Endothelial cell of umbilical vein (primary cell): ENCODE data around the gene SLC39A11. TPM values are rescaled to one million over a fixed set of nuclear protein-coding genes. Genes with fewer than 3 reads are reported as not detected.

Source experiments
- BruUV-seq: library from RNA; stranded (reverse); fragments of 400-500 nt; replicated peaks from 2 replicates; lab custom pipeline; 2021; lab: Mats Ljungman, UMichigan
- CTCF ChIA-PET: fragments of 300-600, 350-600 bp; sonication (Branson Sonifier 250); formaldehyde crosslinking; loops from one replicate; lab custom pipeline; 2021; ENCODE audit warnings: antibody characterized with exemption, inconsistent platforms; lab: Charles Lee
- POLR2A ChIA-PET: fragments of 300-600, 350-600 bp; sonication (Branson Sonifier 250); formaldehyde crosslinking; loops from one replicate; lab custom pipeline; 2021; ENCODE audit warnings: antibody characterized with exemption, inconsistent platforms; lab: Charles Lee
- DNase-seq: peaks from one replicate; pipeline ENCODE4 v3.0.0-alpha.2; 2011; ENCODE audit warnings: low read depth, low spot score
- FAIRE-seq: peaks from 2 replicates; lab custom pipeline; 2011; peaks lifted over from hg19 to GRCh38; lab: Jason Lieb, UNC
- H2AFZ ChIP-seq: 2 replicates; pipeline ENCODE4 v1.6.0; 2012; ENCODE audit warnings: low read depth, low read length, control low read depth, inconsistent platforms
- H3K27ac ChIP-seq: 2 replicates; pipeline ENCODE4 v1.5.1; 2011; ENCODE audit warnings: low read depth, mild to moderate bottlenecking, control low read depth, low read length, moderate library complexity; ENCODE audit not compliant: insufficient read depth
- H3K27me3 ChIP-seq, 2 experiments: 2 replicates each; pipeline versions ENCODE4 v1.6.0 to v1.6.1; 2011; ENCODE audit warnings: low read length in 2 of 2, mixed read lengths in 1 of 2; ENCODE audit not compliant: control insufficient read depth in 2 of 2, insufficient read depth in 2 of 2
- H3K36me3 ChIP-seq, 2 experiments: 2 replicates in 1 of 2; 3 replicates in 1 of 2; pipeline ENCODE4 v1.5.1; 2011; ENCODE audit warnings: low read length in 2 of 2, mild to moderate bottlenecking in 1 of 2, moderate library complexity in 1 of 2; ENCODE audit not compliant: control insufficient read depth in 2 of 2, insufficient read depth in 2 of 2; ENCODE audit errors: extremely low read depth in 1 of 2
- H3K4me1 ChIP-seq: 3 replicates; pipeline ENCODE4 v1.5.1; 2011; ENCODE audit warnings: mild to moderate bottlenecking, low read length; ENCODE audit not compliant: control insufficient read depth, insufficient read depth; ENCODE audit errors: extremely low read depth
- H3K4me2 ChIP-seq: 2 replicates; pipeline ENCODE4 v1.6.1; 2011; ENCODE audit warnings: low read length, control low read depth, mixed read lengths; ENCODE audit not compliant: insufficient read depth
- H3K4me3 ChIP-seq, 3 experiments: fragments of 200-600 bp in 1 of 3; sonication (generic), shearing (Covaris generic) in 1 of 3; replicated peaks in 1 of 3; 2 replicates each; pipeline ENCODE4 v1.5.1; 2011 to 2016; ENCODE audit warnings: control low read depth in 3 of 3, low read length in 3 of 3, mild to moderate bottlenecking in 2 of 3, inconsistent platforms in 1 of 3, low read depth in 1 of 3, moderate library complexity in 1 of 3; ENCODE audit not compliant: insufficient read depth in 1 of 3
- H3K79me2 ChIP-seq: 2 replicates; pipeline ENCODE4 v1.6.0; 2012; ENCODE audit warnings: low read length, inconsistent platforms; ENCODE audit not compliant: control insufficient read depth, insufficient read depth
- H3K9ac ChIP-seq: replicated peaks from 2 replicates; pipeline ENCODE3; 2011; ENCODE audit warnings: low read length, control low read depth; ENCODE audit not compliant: insufficient read depth; ENCODE audit errors: extremely low read depth
- H3K9me1 ChIP-seq: replicated peaks from 3 replicates; pipeline ENCODE4 v1.6.0; 2011; ENCODE audit warnings: mild to moderate bottlenecking, low read length; ENCODE audit not compliant: control insufficient read depth, insufficient read depth; ENCODE audit errors: extremely low read depth
- H3K9me3 ChIP-seq: replicated peaks from 2 replicates; pipeline ENCODE4 v1.5.1; 2012; ENCODE audit warnings: low read length, inconsistent platforms; ENCODE audit not compliant: control insufficient read depth, insufficient read depth
- H4K20me1 ChIP-seq: replicated peaks from 2 replicates; pipeline ENCODE3; 2011; ENCODE audit warnings: mild to moderate bottlenecking, low read length; ENCODE audit not compliant: control insufficient read depth, insufficient read depth; ENCODE audit errors: extremely low read depth
- EZH2 ChIP-seq: IDR thresholded peaks from 2 replicates; pipeline ENCODE4 v1.6.1; 2012; ENCODE audit warnings: borderline replicate concordance, low read depth, mild to moderate bottlenecking, moderate library complexity, low read length, inconsistent platforms; ENCODE audit not compliant: severe bottlenecking
- FOS ChIP-seq: IDR thresholded peaks from 2 replicates; pipeline ENCODE4 v1.6.1; 2011; ENCODE audit warnings: mild to moderate bottlenecking, low read length, moderate library complexity, borderline replicate concordance; ENCODE audit not compliant: insufficient read depth
- GATA2 ChIP-seq: IDR thresholded peaks from 2 replicates; pipeline ENCODE4 v1.7.0; 2011; ENCODE audit warnings: low read depth, mild to moderate bottlenecking, moderate library complexity, mixed read lengths, low read length; ENCODE audit not compliant: insufficient read length, insufficient read depth
- JUN ChIP-seq: IDR thresholded peaks from 2 replicates; pipeline ENCODE4 v1.6.1; 2011; ENCODE audit warnings: borderline replicate concordance, low read depth; ENCODE audit not compliant: insufficient read length, insufficient read depth
- MYC ChIP-seq: IDR thresholded peaks from one replicate; pipeline ENCODE4 v1.6.1; 2011; ENCODE audit warnings: mild to moderate bottlenecking, low read depth, low read length
- POLR2A ChIP-seq: IDR thresholded peaks from 2 replicates; pipeline ENCODE4 v1.6.1; 2012; ENCODE audit warnings: low read depth, mild to moderate bottlenecking, control low read depth, low read length
- POLR2AphosphoS5 ChIP-seq: IDR thresholded peaks from 2 replicates; pipeline ENCODE4 v1.6.1; 2012; ENCODE audit warnings: low read depth, mild to moderate bottlenecking, control low read depth, low read length, moderate library complexity; ENCODE audit not compliant: insufficient read depth
- dilution Hi-C: fragments of 300-500 bp; cut with MboI; formaldehyde crosslinking; loops from one replicate; pipeline ENCODE4 v1.15.0; 2019; ENCODE audit warnings: low sequenced_read_pairs; ENCODE audit not compliant: extremely low pct_ligation_motif_present
- intact Hi-C: fragments of 100-400 bp; cut with micrococcal nuclease; formaldehyde crosslinking; loops from one replicate; pipeline ENCODE4 v1.10.0; 2022
- polyA plus RNA-seq, 4 experiments: library from polyadenylated mRNA; depleted of rRNA in 3 of 4; stranded (reverse) in 3 of 4; unstranded in 1 of 4; fragments of >200 nt; gene quantifications; 2 replicates each; pipeline versions ENCODE4 v1.2.1 to v1.2.3, GENCODE V29; 2011 to 2012; ENCODE audit warnings: missing spikeins in 1 of 4
- total RNA-seq: library from RNA; stranded (reverse); gene quantifications from 2 replicates; pipeline ENCODE4 v1.2.3, GENCODE V29; 2021
- TF ChIP-seq, protein P1 (sequence below): IDR thresholded peaks from 2 replicates; pipeline ENCODE4 v1.6.1; 2011; ENCODE audit not compliant: insufficient read depth, insufficient read length
- TF ChIP-seq, protein P2 (sequence below), 2 donors: IDR thresholded peaks; 1 replicate in 1 of 2; 2 replicates in 1 of 2; pipeline ENCODE4 v1.5.1; 2011; ENCODE audit warnings: low read length in 2 of 2, mild to moderate bottlenecking in 2 of 2, moderate library complexity in 2 of 2, control low read depth in 1 of 2, inconsistent platforms in 1 of 2, low read depth in 1 of 2; ENCODE audit not compliant: insufficient read depth in 1 of 2; ENCODE audit errors: extremely low read depth in 1 of 2

Gene SLC39A11
- total and polyA plus RNA-seq, 2 donors (not counting 3 experiments of a cell fraction or from before 2014, with no cell fraction given): 8.1 to 11.9 TPM

DNA sequence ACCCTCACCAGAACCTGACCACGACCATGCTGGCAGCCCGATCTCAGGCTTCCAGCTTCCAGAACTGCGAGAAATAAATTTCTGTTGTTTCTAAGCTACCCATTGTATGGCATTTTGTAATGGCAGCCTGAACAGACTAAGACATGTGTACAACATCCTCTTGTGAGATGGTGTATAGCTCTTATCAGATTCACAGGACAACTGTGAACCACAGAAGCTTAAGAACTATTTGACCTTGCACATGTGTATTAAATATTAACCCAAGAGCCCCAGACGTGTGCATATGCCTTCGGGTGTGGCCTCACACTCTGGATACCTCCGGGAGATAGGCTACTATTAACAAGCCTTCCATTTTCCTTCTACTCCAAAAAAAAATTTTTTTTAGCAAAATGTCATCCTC lies 248.9 kb downstream of the SLC39A11 start:
- H3K36me3 ChIP-seq: no peaks in the 10 kb centered on the region
- POLR2A ChIA-PET: no interaction called here
- dilution Hi-C loops (no loop called here), intact Hi-C loops (no loop called here)
- H3K79me2 ChIP-seq: no peaks in the 10 kb centered on the region
- H3K4me1 ChIP-seq: no peaks in the 10 kb centered on the region
- no peak overlapping the region for H3K4me3 ChIP-seq
- no peaks in the 10 kb centered on the region for H4K20me1 ChIP-seq
- no peak overlapping the region for H2AFZ ChIP-seq
- BruUV-seq: no TSS peak
- no peaks in the 10 kb centered on the region for H3K27me3 ChIP-seq
- TF ChIP-seq FOS (no peak), GATA2 (no peak)
- TF ChIP-seq, protein P1, sequence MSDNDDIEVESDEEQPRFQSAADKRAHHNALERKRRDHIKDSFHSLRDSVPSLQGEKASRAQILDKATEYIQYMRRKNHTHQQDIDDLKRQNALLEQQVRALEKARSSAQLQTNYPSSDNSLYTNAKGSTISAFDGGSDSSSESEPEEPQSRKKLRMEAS: no peak
- CTCF ChIA-PET: no interaction called here
- H3K9ac ChIP-seq: no peak overlapping the region
- no peak for FAIRE-seq
- H3K27ac ChIP-seq: no peak overlapping the region
- no peaks in the 10 kb centered on the region for H3K9me3 ChIP-seq
- no peak for DNase-seq
- H3K4me2 ChIP-seq: no peak overlapping the region
- H3K9me1 ChIP-seq: no peaks in the 10 kb centered on the region

DNA sequence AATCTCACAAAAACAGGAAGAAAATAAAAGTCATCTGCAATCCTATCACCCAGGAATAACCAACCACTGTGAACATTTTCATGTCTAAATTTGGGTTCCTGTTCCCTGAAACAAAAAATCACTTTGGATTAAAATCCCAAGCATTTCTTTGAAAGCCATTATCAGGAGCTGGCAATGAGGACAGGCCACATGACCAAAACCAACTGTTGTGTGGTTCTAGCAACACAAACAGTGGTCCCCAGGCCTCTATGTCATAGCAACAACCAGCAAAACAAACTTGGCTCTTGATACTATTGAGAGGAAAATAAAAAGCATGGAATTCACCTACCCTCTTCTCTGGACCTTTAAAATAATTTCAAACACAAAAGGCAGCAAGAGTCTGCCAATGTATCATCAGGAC lies 252.5 kb downstream of the SLC39A11 start:
- Histone ChIP-seq H2AFZ (no peak overlapping the region), H3K79me2 (no peaks in the 10 kb centered on the region), H3K4me3 (no peak overlapping the region), H3K27me3 (no peaks in the 10 kb centered on the region), H3K36me3 (no peaks in the 10 kb centered on the region), H3K27ac (no peak overlapping the region), H4K20me1 (no peaks in the 10 kb centered on the region), H3K9me3 (no peaks in the 10 kb centered on the region), H3K9ac (no peak overlapping the region), H3K9me1 (no peaks in the 10 kb centered on the region), H3K4me2 (no peak overlapping the region), H3K4me1 (no peaks in the 10 kb centered on the region)
- CTCF ChIA-PET: no interaction called here
- POLR2A ChIA-PET: no interaction called here
- dilution Hi-C loops: no loop called here
- FAIRE-seq (no peak), DNase-seq (no peak)
- TF ChIP-seq MYC: no peak
- TF ChIP-seq POLR2AphosphoS5: no peak
- TF ChIP-seq, protein P1: no peak
- no peak for TF ChIP-seq POLR2A
- TF ChIP-seq GATA2: no peak
- no peak for TF ChIP-seq FOS
- TF ChIP-seq, protein P2, sequence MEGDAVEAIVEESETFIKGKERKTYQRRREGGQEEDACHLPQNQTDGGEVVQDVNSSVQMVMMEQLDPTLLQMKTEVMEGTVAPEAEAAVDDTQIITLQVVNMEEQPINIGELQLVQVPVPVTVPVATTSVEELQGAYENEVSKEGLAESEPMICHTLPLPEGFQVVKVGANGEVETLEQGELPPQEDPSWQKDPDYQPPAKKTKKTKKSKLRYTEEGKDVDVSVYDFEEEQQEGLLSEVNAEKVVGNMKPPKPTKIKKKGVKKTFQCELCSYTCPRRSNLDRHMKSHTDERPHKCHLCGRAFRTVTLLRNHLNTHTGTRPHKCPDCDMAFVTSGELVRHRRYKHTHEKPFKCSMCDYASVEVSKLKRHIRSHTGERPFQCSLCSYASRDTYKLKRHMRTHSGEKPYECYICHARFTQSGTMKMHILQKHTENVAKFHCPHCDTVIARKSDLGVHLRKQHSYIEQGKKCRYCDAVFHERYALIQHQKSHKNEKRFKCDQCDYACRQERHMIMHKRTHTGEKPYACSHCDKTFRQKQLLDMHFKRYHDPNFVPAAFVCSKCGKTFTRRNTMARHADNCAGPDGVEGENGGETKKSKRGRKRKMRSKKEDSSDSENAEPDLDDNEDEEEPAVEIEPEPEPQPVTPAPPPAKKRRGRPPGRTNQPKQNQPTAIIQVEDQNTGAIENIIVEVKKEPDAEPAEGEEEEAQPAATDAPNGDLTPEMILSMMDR (IDR thresholded peaks at IDR 0.05; ENCODE audit: extremely low read depth in 1 of 2, insufficient read depth in 1 of 2, low read depth in 1 of 2, low read length in 2 of 2): no peak
- no peak for TF ChIP-seq EZH2
- TF ChIP-seq JUN: no peak
- intact Hi-C loops: no loop called here
- no TSS peak for BruUV-seq
